Measurements from ENCODE around the gene ERF.
A peak's percentile ranks its signal among the peaks of the same experiment; 100 is the strongest.

ERF gene

GRCh38 chr19:42206871-42207755 lies 47.8 kb downstream of the ERF start:
- DNase-seq: no peak

GRCh38 chr19:42204664-42205063 lies 50.3 kb downstream of the ERF start:
- DNase-seq: no peak

- no peak for DNase-seq
Observed at GRCh38 chr19:42203700-42204099, 51.2 kb downstream of the ERF start.

- DNase-seq: no peak
Observed at GRCh38 chr19:42202290-42202880, 52.5 kb downstream of the ERF start.

GRCh38 chr19:42201489-42202289 lies 53.2 kb downstream of the ERF start:
- peak; percentile 80 for DNase-seq

GRCh38 chr19:42200116-42200715 lies 54.7 kb downstream of the ERF start:
- no peak for DNase-seq

- peak; percentile 88 for DNase-seq
Observed at GRCh38 chr19:42199440-42200115, 55.4 kb downstream of the ERF start.

- peak; percentile 86 for DNase-seq
Observed at GRCh38 chr19:42198676-42199439, 56.1 kb downstream of the ERF start.
